GM06990 (cell line): ENCODE measurements around the gene ATP2B2.

ENCODE experiments used
- DNase-seq: peaks from one replicate; pipeline ENCODE4 v3.0.0-alpha.2; 2011; ENCODE audit not compliant: insufficient read length; ENCODE audit errors: extremely low read depth
- H3K27me3 ChIP-seq: replicated peaks from 2 replicates; pipeline ENCODE4 v1.6.0; 2011; ENCODE audit warnings: low read length; ENCODE audit not compliant: control insufficient read depth, insufficient read depth
- H3K36me3 ChIP-seq: 2 replicates; pipeline ENCODE4 v1.5.1; 2011; ENCODE audit warnings: low read length; ENCODE audit not compliant: control insufficient read depth, insufficient read depth
- H3K4me3 ChIP-seq: replicated peaks from 2 replicates; pipeline ENCODE4 v1.5.1; 2011; ENCODE audit warnings: low read depth, mild to moderate bottlenecking, control low read depth, low read length
- CTCF ChIP-seq: IDR thresholded peaks from 2 replicates; pipeline ENCODE4 v1.5.1; 2011; ENCODE audit warnings: low read length, control low read depth, mild to moderate bottlenecking, inconsistent platforms; ENCODE audit not compliant: insufficient read depth, poor library complexity, severe bottlenecking

Gene ATP2B2

DNA sequence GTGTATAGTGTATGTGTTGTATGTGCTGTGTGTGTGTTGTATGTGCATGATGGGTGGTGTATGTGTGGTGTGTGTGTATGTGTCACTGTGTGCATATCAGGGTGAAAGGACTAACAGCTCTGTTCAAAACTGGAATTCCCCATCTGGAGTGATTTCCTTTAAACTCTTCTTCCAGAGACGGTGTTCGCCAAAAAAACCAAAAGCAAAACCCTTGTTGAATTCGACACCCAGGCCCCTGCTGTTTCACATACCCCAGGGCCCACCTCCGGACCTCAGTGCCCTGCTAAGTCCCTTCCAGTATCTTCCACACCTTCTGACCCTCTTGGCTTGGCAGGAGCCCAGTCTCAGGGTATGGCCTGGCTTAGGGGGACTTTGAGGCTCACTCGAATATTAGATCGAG, 139.6 kb downstream of the ATP2B2 start:
- DNase-seq, result no peak
- Histone ChIP-seq H3K4me3 (no peak overlapping the region), H3K27me3 (peaks cover 2% of the 10 kb centered on the region), H3K36me3 (no peaks in the 10 kb centered on the region)
- no peak for TF ChIP-seq CTCF

DNA sequence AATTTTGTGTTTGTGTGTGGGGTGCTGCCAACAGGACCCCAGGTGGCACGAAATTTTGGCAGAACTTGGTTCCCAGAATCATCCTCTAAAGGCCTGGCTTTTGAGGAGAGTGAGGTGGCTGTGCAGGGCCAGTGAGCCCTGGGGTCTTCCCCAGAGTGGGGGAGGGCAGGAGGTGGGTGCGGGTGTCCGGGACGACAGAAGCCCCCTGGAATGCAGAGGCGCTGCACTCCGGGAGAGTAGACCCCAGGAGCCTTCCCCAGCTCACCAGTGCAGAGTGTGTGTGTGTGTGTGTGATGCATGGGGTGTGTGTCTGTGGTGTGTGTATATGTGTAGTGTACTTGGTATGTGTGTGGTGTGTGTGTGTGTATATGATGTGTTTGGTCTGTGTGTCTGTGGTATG, 140.1 kb downstream of the ATP2B2 start:
- no peak for TF ChIP-seq CTCF
- H3K36me3 ChIP-seq, result no peaks in the 10 kb centered on the region
- H3K4me3 ChIP-seq, result no peak overlapping the region
- H3K27me3 ChIP-seq, result peaks cover 3% of the 10 kb centered on the region
- DNase-seq, result no peak

- Histone ChIP-seq H3K27me3 (peaks cover 3% of the 10 kb centered on the region), H3K36me3 (no peaks in the 10 kb centered on the region), H3K4me3 (no peak overlapping the region)
- no peak for TF ChIP-seq CTCF
- no peak for DNase-seq
Measured at GRCh38 chr3:10364806-10365205, 140.6 kb downstream of the ATP2B2 start.

DNA sequence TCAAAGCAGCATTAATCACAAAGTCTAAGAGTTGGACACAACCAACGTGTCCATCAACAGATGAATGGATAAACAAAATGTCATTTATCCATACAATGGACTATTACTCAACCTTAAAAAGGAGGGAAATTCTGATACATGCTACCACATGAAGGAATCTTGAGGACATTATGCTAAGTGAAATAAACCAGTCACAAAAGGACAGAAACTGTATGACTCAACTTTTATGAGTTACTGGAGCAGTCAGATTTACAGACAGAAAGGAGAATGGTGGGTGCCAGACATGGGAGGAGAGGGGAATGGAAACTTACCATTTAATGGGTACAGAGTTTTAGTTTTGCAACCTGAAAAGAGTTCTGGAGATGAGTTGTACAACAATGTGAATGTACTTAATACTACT, 141.5 kb downstream of the ATP2B2 start:
- Histone ChIP-seq H3K4me3 (no peak overlapping the region), H3K36me3 (no peaks in the 10 kb centered on the region), H3K27me3 (peaks cover 3% of the 10 kb centered on the region)
- no peak for TF ChIP-seq CTCF
- no peak for DNase-seq

DNA sequence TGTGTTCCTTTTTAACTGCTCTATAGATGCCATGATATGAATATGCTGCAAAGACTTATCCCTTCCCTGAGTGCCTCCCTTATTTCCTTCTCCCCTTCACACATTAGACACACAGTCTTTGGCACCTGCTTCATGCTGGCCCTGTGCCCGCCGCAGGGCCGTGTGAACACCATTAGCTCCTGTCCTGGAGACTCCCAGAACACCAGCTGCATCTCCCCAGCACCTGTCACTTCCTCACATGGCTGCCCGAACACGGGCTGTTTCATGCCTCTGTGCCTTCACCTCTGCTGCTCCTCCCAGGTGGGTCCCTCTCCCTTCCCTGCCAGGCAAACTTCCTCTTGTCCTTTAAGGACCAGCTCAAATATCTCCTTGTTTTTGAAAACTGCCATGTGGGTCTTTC, 144.0 kb downstream of the ATP2B2 start:
- Histone ChIP-seq H3K27me3 (peaks cover 3% of the 10 kb centered on the region), H3K36me3 (no peaks in the 10 kb centered on the region), H3K4me3 (no peak overlapping the region)
- DNase-seq, result no peak
- no peak for TF ChIP-seq CTCF

GRCh38 chr3:10360478-10360877, 144.9 kb downstream of the ATP2B2 start:
- no peak for TF ChIP-seq CTCF
- Histone ChIP-seq H3K36me3 (no peaks in the 10 kb centered on the region), H3K27me3 (peaks cover 3% of the 10 kb centered on the region), H3K4me3 (no peak overlapping the region)
- DNase-seq, result no peak
